Neutrophil (primary cell): ENCODE measurements around the gene LARGE1.

Experiments used
- H3K27ac ChIP-seq: fragments of 200-600 bp; sonication (generic); 2 replicates; pipeline ENCODE4 v1.5.1; 2016; ENCODE audit warnings: mild to moderate bottlenecking, moderate library complexity
- H3K27me3 ChIP-seq: fragments of 200-600 bp; sonication (generic); 2 replicates; pipeline ENCODE4 v1.6.0; 2016; ENCODE audit warnings: mild to moderate bottlenecking
- H3K36me3 ChIP-seq: fragments of 200-600 bp; sonication (generic); 2 replicates; pipeline ENCODE4 v1.5.1; 2017
- H3K4me1 ChIP-seq, 2 experiments: fragments of 200-600 bp in 1 of 2; sonication (generic) in 1 of 2; 1 replicate in 1 of 2; 2 replicates in 1 of 2; pipeline versions ENCODE4 v1.5.1 to v1.6.1; 2013 to 2016; ENCODE audit warnings: low read depth in 1 of 2, low read length in 1 of 2, mild to moderate bottlenecking in 1 of 2, moderate library complexity in 1 of 2; ENCODE audit not compliant: control insufficient read depth in 1 of 2, insufficient read depth in 1 of 2
- H3K4me3 ChIP-seq, 2 experiments: fragments of 200-600 bp in 1 of 2; sonication (generic) in 1 of 2; 1 replicate in 1 of 2; 2 replicates in 1 of 2; pipeline ENCODE4 v1.5.1; 2013 to 2016; ENCODE audit warnings: low read depth in 1 of 2, low read length in 1 of 2, mild to moderate bottlenecking in 1 of 2, moderate library complexity in 1 of 2
- H3K9me3 ChIP-seq: fragments of 200-600 bp; sonication (generic); 2 replicates; pipeline ENCODE4 v1.5.1; 2016
- CTCF ChIP-seq: fragments of 200-600 bp; sonication (generic); IDR thresholded peaks from 2 replicates; pipeline ENCODE4 v1.5.1; 2016; ENCODE audit warnings: antibody characterized with exemption

LARGE1 gene

DNA sequence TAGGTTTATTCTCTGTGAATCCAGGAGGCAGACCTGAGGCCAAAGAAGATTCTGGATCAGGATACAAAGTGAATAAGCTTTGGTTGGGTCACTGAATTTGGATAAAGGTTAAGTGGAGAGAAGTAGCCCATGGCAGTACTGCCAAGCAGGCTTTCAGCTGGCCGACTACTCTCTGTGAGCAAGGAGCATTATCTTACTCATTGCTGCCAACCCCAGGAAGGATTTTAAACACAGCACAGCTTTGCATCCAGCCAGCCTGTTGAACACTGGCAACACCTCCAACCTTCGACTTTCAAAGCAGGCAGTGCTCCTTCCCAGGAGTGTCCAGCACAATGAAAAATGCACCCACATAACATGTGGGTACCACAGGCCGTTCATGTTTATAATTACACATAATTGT lies 498.4 kb downstream of the LARGE1 start:
- H3K4me3 ChIP-seq = no peak overlapping the region

DNA sequence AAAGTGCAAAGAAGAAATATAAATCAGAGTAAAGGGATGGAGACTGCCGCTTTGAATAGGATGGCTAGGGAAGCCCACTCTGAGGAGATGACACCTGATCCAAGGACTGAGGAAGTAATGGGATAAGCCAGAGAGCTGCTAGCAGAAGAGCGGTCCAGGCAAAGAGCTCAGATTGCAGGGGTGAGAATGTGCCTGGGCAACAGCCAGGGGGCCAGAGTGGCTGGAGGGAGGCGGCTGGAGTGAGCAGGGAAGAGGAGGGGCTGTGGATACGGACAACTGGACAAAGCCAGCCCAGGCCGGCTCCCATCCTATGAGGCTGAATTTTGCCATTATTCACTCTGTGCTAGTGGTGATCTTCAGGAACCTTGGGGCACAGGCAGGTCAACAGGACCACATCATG lies 501.8 kb downstream of the LARGE1 start:
- no peak for TF ChIP-seq CTCF
- Histone ChIP-seq H3K9me3 (no peaks in the 10 kb centered on the region), H3K36me3 (no peaks in the 10 kb centered on the region), H3K4me3 (no peak overlapping the region), H3K27ac (no peak overlapping the region), H3K4me1 (no peaks in the 10 kb centered on the region), H3K27me3 (no peaks in the 10 kb centered on the region)

More for the DNA sequence above, 498.4 kb downstream of the LARGE1 start:
- Histone ChIP-seq H3K27me3 (no peaks in the 10 kb centered on the region), H3K4me1 (no peaks in the 10 kb centered on the region), H3K9me3 (no peaks in the 10 kb centered on the region), H3K36me3 (no peaks in the 10 kb centered on the region), H3K27ac (no peak overlapping the region)
- no peak for TF ChIP-seq CTCF

GRCh38 chr22:33415401-33415800 lies 504.9 kb downstream of the LARGE1 start:
- H3K27ac ChIP-seq = no peak overlapping the region
- no peaks in the 10 kb centered on the region for H3K36me3 ChIP-seq
- no peaks in the 10 kb centered on the region for H3K4me1 ChIP-seq
- no peaks in the 10 kb centered on the region for H3K9me3 ChIP-seq
- no peak for TF ChIP-seq CTCF
- H3K4me3 ChIP-seq = no peak overlapping the region
- H3K27me3 ChIP-seq = no peaks in the 10 kb centered on the region

GRCh38 chr22:33409079-33409478 lies 511.2 kb downstream of the LARGE1 start:
- TF ChIP-seq CTCF = no peak
- Histone ChIP-seq H3K36me3 (no peaks in the 10 kb centered on the region), H3K27me3 (no peaks in the 10 kb centered on the region), H3K27ac (no peak overlapping the region), H3K4me1 (no peaks in the 10 kb centered on the region), H3K9me3 (no peaks in the 10 kb centered on the region), H3K4me3 (no peak overlapping the region)

DNA sequence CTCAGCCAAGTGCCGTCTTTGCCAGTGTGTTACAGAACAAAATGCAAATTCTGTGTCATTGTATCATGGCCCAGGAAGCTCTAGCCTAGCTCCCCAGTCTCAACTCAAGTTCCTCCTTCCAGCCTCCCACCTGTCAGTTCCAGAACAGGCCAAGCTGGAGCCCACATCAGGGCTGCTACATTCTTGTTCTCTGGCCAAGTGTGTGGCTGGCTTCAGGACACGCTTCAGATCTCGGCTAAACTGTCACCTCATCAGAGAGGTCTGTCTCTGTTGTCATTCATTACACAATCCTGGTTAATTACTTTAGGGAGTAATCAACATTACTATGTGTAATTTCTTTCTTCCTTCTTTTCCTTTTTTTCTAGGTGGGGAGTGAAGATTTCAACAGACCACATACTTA lies 515.1 kb downstream of the LARGE1 start:
- Histone ChIP-seq H3K4me1 (no peaks in the 10 kb centered on the region), H3K27me3 (no peaks in the 10 kb centered on the region), H3K27ac (no peak overlapping the region), H3K4me3 (no peak overlapping the region), H3K9me3 (no peaks in the 10 kb centered on the region), H3K36me3 (no peaks in the 10 kb centered on the region)
- TF ChIP-seq CTCF = no peak

DNA sequence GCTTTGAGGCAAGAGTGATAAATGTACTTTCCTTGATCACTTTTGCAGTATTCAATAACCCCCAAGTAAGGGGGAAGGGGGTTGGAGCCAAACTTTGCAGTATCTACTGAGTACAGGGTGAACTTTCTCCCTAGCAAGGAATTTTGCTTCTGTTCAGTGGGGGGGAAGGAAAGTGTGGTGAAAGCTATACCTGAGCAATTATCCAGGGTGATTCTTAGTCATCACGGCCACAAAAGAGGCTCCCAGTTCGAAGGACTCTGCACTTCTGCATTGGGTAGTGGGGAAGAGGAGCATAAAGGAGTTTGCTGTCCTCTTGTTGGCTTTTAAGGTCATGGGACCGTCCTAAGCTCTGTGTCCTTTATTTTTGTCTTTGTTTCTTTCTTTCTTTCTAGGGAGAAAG lies 515.6 kb downstream of the LARGE1 start:
- no peaks in the 10 kb centered on the region for H3K4me1 ChIP-seq
- no peak overlapping the region for H3K4me3 ChIP-seq
- no peaks in the 10 kb centered on the region for H3K27me3 ChIP-seq
- no peak for TF ChIP-seq CTCF
- H3K27ac ChIP-seq = no peak overlapping the region
- no peaks in the 10 kb centered on the region for H3K9me3 ChIP-seq
- H3K36me3 ChIP-seq = no peaks in the 10 kb centered on the region
